Ovary (tissue), 3 donors: ENCODE data around the gene ADAMTS6.

ENCODE experiments used
- CTCF ChIP-seq, 3 donors: fragments of 450-650 bp in 2 of 3; fragments of 200-600 bp in 1 of 3; IDR thresholded peaks; one replicate each; pipeline versions ENCODE4 v1.5.1 to v1.8.0; 2016 to 2022; ENCODE audit warnings: antibody characterized with exemption in 3 of 3, mild to moderate bottlenecking in 1 of 3
- EP300 ChIP-seq: sonication (generic); formaldehyde crosslinking; IDR thresholded peaks from one replicate; pipeline ENCODE4 v1.6.1; 2017; ENCODE audit warnings: antibody characterized with exemption
- POLR2A ChIP-seq: fragments of 450-650 bp; IDR thresholded peaks from one replicate; pipeline ENCODE4 v1.6.1; 2017; ENCODE audit warnings: antibody characterized with exemption, mild to moderate bottlenecking, moderate library complexity
- donor health status: DM: no; HTN: no; CAD: no.

DNA sequence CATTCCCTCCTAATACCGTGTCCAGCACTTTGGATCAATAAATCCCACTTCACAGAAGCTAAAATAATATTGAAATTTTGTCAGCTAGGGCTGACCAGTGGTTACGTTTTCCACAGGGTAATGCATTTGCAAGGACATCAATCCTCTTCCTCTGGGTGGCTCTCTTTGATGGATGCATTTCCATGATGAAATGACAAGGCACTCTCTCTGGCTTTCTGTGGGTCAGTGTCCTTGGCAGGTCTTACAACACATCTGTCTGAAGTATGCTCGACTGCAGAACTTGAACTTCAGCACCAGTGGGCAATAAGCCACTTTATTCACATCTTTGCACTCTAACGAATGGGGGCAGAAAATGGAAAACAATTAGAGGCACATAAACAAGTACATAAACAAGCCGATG lies 330.1 kb downstream of the ADAMTS6 start:
- no peak for TF ChIP-seq POLR2A
- TF ChIP-seq CTCF (IDR thresholded peaks at IDR 0.05): no peak
- TF ChIP-seq EP300: no peak
